Occipital lobe (tissue), 2 donors: ENCODE data around the gene ZNF362. TPM values are rescaled to one million over a fixed set of nuclear protein-coding genes. Genes with fewer than 3 reads are reported as not detected.
"Not testable (repeated sequence)": the region's sequence is repeated elsewhere in the genome, so short reads cannot be mapped to it uniquely, and the experiment has no call there.

Source experiments
- DNase-seq: peaks from one replicate; lab custom pipeline; 2025; lab: John Stamatoyannopoulos, UW
- total RNA-seq: library from RNA; depleted of rRNA; stranded (reverse); fragments of >200 nt; gene quantifications from one replicate; pipeline ENCODE4 v1.2.3, GENCODE V29; 2014

The ZNF362 gene, protein sequence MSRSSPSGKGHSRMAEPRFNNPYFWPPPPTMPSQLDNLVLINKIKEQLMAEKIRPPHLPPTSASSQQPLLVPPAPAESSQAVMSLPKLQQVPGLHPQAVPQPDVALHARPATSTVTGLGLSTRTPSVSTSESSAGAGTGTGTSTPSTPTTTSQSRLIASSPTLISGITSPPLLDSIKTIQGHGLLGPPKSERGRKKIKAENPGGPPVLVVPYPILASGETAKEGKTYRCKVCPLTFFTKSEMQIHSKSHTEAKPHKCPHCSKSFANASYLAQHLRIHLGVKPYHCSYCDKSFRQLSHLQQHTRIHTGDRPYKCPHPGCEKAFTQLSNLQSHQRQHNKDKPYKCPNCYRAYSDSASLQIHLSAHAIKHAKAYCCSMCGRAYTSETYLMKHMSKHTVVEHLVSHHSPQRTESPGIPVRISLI
- total RNA-seq: 17.3 TPM

DNA sequence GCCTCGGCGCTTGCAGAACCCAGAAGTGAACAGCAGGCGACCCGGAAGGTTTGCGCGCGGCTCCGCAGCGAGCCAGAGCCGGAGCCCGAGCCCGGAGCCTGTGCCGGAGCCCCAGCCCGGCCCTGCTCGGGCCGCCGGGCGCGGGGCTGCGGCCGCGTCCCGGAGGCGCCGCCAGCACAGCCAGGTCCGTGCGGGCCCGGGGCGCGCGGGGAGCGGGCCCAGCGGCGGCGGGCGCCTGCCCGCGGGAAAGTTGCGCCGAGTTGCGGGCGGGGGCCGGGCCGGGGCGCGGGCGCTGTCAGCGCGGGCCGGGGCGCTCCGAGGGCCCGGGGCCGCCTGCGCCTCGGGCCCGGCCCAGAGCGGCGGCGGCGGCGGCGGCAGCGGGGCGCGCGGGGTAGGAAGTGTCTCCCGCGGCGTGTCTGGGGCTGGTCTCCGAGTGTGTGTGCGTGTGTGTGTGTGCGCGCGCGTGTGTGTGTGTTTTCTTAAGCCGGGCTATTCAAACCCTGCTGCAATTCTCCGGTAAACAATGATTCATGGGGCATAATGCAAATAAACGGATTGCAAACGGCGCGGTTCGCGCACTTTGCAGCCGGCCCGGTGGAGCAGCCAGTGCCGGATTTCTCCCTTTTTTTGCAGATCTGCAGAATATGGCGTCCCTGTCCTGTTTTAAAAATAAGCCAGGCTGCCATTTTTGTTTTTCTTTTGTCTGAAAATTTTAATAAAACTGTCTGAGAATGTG is at the start of gene ZNF362:
Gene ZNF362, plus strand, starts transcription at position 22 of the 736 bp plus-strand sequence. CDS start 14,083 bp downstream, outside the sequence.
- peak; percentile 11 for DNase-seq

DNA sequence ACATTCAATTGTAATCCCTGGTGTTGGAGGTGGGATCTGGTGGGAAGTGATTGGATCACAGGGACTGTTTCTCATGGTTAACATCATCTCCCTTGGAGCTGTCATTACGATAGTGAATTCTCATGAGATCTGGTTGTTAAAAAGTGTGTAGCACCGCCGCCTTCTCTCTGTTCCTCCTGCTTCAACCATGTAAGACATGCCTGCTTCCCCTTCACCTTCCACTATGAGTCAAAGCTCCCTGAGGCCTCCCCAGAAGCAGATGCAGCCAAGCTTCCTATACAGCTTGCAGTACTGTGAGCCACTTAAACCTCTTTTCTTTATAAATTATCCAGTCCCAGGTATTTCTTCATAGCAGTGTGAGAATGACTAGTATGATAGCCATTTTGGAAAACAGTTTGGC is 44.3 kb upstream of the ZNF362 start:
- DNase-seq: no peak

DNA sequence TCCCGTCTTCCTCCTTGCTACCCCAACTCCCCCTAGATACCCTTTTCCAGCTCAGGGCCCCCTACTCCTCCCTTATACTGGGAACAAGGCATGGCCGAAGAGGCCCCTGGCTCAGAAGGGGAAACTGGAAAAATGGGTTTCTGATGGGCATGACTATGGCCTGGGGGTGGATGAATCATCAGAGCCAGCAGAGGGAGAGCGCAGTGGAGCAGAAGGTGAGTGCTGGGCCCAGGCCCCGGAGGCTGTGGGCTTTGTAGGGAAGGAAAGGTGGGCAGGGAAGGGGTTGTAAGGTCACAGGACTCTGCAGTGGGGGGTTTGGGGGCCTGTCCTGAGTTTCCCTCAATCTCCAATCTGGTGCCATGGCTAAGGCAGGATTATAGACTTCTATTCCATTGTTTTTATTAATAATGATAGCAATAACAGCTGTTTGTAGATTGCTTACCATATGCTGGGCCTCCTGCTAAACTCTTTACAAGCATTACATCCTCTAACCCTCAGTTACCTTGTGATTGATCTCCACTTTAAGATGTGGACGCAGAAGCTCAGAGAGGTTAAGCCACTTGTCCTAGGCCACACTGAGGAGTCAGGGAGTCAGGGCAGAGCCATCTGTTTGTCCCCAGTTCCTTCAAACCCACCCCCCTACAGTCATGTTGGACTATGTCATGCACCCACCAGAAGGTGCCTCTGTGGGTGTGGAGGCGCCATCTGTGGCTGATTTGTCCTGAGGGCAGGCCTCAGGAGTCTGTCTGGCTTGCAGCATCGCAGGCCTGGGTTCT is 36.2 kb upstream of the ZNF362 start:
- DNase-seq: no peak

DNA sequence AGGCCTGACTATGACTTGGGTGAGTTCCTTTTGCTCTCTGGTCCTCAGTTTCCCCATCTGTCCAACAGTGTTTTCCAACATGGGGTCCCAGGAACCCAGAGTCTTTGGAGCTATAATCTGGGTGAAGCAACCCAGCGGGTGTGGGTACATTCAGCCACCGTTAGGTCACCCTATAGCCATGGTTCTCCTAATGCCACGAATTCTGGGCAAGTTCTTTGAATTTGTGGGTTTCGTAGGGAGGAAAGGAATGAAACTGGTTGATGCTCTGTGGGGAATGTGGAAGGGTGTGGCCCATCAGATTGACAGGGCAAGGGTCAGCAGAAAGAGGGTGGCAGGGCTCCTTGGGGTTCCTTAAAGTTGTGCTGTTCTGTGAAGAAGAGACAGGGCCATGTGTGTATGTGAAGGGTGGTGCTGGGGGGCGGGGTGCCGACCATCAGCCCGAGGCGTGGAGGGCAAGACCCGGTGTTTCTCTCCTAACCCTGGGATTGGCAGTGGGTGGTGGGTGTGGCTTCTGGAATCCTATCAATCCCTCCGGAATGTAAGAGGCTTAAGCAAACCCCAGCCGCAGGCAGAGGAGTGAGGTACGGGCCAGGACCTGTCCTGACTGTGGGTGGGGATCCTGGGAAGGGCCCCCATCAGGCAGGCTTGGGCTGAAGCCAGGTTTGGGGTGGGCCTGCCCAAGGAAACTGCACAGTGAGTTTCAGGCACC is 35.5 kb upstream of the ZNF362 start:
- DNase-seq: no peak

DNA sequence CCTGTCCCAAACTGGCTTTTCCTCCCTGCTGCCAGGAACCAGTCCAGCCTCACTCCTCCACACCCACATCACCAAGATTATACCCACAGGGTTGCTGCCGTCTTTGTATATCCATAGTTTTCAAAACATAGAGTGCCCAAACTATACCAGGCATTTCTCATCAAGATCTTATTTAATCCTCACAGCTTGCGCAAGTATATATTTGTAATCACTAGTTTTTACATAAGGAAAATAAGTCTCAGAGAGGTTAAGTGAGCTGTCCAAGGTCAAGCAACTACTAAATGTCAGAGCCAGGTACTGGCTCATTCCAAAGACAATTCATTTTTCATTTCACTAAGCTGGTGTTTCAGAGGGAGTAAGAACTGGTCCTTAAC is 34.9 kb upstream of the ZNF362 start:
- DNase-seq: no peak

DNA sequence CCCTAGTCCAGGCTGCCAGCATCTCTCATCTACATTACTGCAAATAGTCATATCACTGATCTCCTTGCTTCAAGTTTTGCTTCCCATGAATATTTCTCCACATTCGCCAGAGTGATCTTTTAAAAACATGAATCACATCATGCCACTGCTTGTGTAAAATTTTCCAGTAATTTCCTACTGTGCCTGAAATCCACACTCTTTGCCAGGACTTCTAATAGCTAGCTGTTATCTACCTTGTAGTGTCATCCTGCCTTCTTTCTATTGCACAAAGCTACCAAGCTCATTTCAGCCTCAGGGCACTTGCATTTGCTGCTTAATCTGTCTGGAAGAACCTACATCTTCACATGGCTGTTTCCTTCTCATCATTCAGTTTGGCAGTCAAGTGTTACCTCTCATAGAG is 33.9 kb upstream of the ZNF362 start:
- no peak for DNase-seq

DNA sequence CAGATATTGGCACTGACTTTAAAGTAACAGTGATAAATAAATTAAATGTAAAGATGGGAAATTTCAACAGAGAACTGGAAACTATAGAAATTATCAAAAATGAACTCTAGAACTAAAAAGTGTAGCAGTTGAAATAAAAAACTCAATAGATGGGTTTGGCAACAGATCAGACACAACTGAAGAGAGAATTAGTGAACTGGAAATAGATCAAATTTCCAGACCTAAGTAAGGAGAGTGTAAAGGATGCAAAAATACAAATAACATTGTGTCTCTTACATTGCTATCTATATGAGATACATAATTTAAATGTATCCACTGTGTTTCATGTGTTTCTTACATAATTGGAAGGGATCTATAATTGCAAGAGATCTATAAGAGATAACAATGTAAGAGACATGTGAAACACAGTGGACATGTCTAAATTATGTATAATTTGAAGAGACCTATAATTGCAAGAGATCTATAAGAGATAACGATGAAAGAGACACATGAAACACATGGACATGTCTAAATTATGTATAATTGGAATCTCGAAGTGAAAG is 32.1 kb upstream of the ZNF362 start:
- no peak for DNase-seq

DNA sequence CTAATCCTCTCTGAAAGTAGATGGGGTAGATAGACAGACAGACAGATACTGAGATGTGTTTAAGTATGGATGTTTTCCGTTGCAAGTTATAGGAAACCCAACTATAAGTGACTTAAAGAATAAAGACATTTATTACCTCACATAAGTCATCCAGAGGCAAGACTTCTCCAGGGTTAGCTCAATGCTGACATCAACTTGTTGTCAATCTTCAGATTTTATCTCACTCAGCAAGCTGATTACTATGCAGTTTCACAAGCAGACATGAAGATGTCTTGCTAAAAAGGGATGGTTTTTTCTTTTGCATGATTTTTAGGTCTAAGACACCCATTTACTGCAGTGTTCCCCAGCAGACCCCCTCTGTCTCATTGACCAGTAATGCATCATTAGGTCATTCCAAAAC is 30.7 kb upstream of the ZNF362 start:
- no peak for DNase-seq

DNA sequence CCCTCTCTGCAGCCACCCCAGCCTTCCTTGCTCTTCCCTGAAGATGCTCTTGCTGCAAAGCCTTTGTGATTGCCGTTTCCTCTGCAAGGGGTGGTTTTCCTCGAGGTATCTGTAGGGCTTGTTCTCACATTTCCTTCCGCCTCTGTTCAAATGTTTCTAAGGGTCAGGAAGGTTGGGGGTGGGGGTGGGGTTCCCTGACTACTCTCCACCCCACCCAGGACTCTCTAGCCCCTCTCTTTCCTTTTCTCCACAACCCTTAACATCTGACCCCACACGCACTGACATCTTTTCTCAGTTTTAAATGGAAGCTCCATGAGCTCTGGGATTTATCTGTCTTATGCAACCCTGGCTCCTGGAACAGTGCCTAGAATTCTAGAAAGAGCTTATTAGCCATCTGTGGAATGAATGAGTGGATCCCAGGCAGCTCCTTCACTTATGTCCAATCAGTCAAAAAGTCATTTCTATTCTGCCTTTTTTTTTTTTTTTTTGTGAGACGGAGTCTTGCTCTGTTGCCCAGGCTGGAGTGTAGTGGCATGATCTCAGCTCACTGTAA is 27.3 kb upstream of the ZNF362 start:
- no peak for DNase-seq

DNA sequence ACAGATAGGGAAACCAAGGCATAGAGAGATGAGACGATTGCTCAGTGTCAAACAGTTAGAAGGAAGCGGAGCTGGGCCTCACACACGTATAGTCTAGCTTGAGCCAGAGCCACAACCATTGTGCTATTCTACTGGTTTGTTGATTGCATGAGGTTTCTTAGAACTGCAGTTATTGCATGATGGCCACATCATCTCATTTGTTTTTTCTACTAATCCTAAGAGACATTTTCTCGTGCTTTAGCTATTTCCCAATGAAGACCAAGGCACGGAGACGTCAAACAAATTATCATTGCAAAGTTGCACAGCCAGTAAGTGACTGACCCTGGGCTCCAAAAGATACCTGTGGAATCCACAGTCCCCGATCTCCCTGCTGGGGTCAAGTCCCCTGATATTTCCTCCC is 25.1 kb upstream of the ZNF362 start:
- DNase-seq: no peak

DNA sequence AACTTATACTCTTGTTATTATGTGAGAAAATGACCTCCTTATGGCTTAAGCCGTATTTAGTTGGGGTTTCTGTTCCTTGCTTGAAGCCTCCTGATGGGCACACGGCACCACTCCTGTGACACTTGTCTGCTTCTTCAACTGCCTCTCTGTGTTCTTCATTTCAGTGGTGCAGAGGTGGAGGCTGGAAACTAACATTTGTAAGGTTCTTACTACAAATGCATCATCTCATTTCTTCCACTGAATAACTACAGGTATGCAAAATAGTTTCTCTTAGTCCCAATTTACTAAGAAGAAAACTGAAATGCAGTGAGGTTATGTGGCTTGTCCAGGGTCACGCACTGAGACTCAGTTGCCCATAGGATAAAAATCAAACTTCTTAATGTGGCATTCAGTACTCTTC is 23.6 kb upstream of the ZNF362 start:
- DNase-seq: no peak

DNA sequence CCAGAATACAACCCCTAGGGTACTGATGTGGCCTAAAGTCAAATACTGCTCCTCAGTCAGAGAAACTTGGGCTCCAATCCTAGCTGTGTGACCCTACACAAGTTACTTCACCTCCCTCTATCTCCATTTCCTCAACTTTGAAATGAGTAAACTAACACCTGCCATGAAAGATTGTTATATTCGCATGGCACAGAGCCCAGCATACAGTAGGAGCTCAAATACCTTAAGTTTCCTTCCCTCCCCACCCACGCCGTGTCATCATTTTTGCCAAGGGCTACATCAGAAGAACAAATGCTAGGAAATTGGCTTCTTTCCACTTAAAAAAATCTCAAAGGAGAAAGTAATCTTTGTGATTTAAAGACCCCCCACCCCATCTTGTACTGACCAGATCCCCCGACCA is 22.2 kb upstream of the ZNF362 start:
- DNase-seq: no peak

DNA sequence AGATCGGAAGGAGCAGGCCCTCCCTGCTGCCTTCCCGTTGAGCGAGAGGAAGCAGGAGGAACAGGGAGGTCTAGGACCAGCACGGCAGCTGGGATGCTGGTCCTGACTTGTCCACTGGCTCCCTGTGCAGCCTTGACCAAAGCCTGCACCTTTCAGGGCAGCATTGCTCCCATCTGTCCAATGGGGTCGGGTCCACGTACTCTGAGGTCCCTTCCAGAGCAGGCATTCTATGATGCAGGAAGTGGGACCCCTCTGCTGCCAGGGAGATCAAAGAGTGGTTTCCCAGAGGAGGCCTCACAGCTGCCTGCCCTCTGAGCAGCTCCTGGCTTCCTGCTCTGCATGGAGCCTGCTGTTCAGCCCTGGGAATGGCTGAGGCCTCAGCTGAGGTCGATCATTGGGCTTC is 21.7 kb upstream of the ZNF362 start:
- no peak for DNase-seq

DNA sequence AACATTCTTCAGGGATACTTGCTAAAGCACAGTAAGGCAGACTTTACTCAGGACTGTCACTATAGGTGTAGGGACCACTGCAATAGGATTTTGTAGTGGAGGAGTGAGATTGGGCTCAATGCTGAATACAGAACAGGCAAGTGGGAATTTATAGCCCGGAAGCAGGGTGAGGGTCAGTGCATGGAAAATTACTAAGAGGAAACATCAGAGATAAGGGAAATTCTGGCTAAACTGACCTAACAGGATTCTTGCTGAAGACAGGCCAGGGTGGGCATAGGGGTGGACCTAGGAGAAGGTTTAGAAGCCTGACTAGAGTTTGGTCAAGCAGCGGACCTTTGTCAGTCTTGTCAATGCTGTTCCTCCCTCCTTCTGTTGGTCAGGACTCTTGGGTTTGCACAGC is 20.8 kb upstream of the ZNF362 start:
- DNase-seq: no peak

DNA sequence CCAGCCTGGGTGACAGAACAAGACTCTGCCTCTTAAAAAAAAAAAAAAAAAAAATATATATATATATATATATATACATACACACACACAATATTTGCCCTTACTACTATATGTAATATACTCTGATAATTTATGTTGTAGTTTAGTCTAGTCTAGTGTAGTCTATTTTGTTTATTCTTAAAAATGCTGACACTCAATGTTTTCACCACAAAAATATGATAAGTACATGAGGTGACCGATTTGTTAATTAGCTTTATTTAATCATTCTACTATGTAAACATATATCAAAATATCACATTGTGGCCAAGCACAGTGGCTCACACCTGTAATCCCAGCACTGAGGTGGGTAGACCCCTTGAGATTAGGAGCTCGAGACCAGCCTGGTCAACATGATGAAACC is 19.8 kb upstream of the ZNF362 start:
- DNase-seq: no peak

DNA sequence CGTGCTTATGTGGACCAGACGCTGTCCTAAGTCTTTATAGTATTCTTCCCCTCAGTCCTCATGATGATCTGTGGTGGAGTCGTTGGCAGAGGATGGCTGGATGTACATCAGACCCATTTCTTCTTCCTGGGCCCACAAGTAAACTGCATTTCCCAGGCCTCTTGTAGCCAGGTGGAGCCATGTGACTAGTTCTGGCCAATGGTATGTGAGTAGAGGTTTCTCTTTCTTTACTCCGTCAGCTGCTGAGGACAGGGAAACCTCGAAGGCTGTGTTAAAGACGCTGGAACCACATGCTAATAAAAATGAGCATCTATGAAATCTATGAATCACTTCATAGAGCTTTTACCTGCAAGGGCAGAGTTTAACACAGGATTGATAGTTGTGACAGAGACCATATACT is 18.7 kb upstream of the ZNF362 start:
- DNase-seq: no peak

DNA sequence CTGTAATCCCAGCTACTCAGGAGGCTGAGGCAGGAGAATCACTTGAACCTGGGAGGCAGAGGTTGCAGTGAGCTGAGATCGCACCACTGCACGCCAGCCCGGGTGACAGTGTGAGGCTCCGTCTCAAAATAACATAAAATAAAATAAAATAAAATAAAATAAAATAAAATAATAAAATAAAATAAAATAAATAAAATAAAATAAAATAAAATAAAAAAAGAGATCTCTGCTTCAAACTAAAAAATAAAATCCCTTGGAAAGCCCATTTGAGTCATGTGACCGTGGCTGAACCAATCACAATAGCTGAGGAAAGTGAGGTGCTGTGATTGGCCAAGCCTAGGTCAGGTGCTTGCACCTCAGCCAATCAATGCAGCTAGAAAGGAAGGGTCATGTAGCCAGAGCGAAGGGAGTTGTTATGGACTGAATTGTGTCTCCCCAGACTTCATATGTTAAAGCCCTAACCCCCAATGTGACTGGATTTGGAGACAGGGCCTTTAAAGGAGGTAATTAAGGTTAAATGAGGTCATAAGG is 18.0 kb upstream of the ZNF362 start:
- not testable (repeated sequence) for DNase-seq

DNA sequence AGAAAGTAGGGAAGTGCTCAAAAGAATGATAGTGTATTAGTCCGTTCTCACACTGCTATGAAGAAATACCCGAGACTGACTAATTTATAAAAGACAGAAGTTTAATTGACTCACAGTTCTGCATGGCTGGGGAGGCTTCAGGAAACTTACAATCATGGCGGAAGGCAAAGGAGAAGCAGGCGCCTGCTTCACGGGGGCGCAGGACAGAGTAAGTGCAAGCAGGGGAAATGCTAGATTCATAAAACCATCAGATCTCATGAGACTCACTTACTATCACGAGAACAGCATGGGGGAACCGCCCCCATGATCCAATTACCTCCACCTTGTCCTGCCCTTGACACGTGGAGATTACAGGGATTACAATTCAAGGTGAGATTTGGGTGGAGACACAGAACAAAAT is 16.9 kb upstream of the ZNF362 start:
- DNase-seq: not testable (repeated sequence)

DNA sequence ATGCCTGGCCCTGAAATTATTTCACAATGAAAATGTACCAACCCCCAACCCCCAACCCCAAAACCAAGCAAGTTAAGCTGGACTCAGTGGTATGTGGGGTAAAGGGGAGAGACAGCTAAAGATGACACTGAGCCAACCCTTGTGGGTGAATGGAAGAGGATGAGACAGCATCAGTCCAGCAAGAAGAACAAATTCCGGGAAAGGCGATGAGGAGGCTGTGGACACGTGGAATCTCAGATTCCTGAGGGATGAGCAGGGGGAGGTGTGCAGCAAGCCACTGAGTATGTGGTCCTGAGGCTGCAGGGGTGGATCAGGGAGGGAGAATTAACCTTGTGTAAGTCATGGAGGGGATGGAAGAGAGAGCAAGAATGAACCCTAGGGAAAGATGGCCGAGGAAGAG is 14.4 kb upstream of the ZNF362 start:
- no peak for DNase-seq

DNA sequence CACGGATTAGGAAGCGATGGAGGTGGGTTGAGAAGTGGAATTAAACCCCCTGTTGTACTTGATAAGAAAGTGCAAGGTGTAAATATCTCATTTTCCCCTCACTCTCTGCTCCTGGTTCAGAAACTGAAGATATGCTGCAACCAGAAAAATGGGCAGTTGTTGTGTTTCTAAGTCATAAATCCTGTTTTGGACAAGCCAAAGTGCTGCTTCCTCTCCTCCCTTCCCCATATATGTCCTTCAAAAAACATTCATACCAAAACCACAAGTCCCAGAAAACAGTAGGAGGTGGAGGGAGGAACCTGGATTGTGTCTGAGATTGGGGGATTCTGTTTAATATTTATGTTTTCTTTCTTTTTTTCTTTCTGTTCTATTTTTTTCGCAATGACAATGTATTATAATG is 13.6 kb upstream of the ZNF362 start:
- DNase-seq: no peak
